ENCODE results near the gene GJB3.
"Not testable (repeated sequence)": the region's sequence is repeated elsewhere in the genome, so short reads cannot be mapped to it uniquely, and the experiment has no call there.

The GJB3 gene

DNA sequence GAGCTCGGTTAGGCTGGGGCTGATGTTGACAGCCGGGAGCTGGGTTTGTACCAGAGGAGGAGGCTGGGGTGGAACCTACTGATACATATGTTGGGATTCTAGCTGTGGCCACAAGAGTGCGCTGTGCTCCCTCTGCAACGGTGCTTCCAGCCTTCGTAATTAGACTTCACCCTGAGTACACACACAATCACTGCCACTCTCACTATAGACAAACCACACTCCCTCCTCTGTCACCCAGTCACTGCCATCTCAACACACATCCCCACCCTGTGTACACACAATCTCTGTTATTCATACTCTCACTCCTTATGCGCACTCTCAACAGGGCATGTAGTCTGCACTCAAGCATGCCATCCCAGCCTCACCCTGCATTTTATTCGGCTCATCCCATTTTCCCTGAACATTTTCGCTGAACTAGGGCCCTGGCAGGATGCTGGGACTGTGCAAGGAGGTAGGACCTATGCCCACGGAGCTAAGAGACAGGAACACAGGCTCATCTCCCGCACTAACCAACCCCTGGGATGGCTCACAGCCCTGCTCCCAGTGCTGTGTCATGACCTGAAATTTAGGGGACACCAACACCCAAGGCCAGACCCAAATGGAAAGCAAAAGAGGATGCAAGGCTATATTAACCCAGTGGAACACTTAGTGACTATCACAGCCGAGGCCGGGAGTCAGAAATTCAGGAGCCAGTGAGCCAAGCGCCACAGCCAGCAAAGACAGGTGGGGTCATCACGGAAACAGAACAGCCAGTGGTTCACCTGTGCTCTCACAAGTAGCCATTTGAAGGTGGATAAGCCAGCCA, 5.7 kb downstream of the GJB3 start:
- peak; percentile 87 for DNase-seq

GRCh38 chr1:34787461-34788420, 6.7 kb downstream of the GJB3 start:
- no peak for DNase-seq

- no peak for DNase-seq
These were observed 10.0 kb downstream of the GJB3 start for GRCh38 chr1:34790985-34791384.

DNA sequence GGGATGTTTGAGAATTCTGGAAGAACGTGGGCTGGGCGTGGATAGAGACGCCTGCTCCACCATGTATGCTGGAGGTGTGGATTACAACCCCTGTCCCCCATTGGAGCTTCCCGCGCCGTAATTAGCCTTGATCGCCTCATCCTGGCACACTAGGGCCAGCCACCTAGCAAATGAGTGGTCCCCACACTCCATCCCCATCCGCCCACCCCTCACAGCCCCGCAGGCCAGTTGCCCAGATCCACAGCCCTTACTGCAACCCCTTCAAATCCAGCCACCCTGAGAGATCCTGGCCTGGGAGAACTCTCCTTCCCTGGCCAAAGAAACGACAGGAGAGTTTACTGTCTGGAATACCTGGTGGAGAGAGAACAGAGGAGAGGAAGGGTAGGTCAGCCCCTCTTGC, 11.4 kb downstream of the GJB3 start:
- DNase-seq, result no peak

GRCh38 chr1:34792868-34793727, 12.1 kb downstream of the GJB3 start, which contains the start of gene GJA4:
GJA4 (plus strand) TSS chr1:34792999; CDS start chr1:34794214, 1,215 bp downstream.
- DNase-seq, result no peak

DNA sequence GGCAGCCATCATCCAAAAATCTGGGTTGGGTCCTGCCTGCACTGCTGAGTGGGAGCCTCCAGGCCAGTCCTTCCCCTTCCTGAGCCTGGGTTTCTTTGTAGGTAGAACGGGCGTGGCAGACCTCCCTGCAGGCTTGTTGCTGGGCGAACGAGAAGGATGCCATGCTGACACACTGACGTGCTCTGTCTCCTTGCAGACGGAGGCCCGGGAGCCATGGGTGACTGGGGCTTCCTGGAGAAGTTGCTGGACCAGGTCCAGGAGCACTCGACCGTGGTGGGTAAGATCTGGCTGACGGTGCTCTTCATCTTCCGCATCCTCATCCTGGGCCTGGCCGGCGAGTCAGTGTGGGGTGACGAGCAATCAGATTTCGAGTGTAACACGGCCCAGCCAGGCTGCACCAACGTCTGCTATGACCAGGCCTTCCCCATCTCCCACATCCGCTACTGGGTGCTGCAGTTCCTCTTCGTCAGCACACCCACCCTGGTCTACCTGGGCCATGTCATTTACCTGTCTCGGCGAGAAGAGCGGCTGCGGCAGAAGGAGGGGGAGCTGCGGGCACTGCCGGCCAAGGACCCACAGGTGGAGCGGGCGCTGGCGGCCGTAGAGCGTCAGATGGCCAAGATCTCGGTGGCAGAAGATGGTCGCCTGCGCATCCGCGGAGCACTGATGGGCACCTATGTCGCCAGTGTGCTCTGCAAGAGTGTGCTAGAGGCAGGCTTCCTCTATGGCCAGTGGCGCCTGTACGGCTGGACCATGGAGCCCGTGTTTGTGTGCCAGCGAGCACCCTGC, 13.2 kb downstream of the GJB3 start:
- no peak for DNase-seq

- DNase-seq, result no peak
These were observed 13.8 kb downstream of the GJB3 start for GRCh38 chr1:34794790-34795180.

- no peak for DNase-seq
These were observed 14.9 kb downstream of the GJB3 start for GRCh38 chr1:34795916-34796315.

- no peak for DNase-seq
These were observed 16.0 kb downstream of the GJB3 start for GRCh38 chr1:34796990-34797389.

DNA sequence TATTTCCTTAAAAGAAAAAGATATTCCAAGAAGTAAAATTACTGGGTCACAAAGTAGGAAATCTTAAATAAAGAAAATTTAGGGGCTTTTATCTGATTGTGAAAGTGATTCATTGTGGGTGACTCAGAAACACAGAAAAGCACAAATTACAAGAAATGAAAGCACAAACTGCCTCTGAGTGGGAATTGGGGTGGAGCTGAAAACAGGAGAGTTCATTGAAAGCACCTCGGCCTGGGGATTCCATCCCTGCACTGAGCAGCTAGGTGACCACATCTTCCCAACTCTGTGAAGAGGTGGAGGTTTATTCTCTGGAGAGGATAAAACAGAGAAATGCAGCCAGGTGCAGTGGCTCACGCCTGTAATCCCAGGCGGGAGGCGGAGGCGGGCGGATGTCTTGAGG, 19.2 kb downstream of the GJB3 start:
- DNase-seq, result no peak

GRCh38 chr1:34803770-34804169, 22.8 kb downstream of the GJB3 start:
- no peak for DNase-seq

- DNase-seq, result no peak
These were observed 25.4 kb downstream of the GJB3 start for GRCh38 chr1:34806396-34806795.

GRCh38 chr1:34808051-34808810, 27.2 kb downstream of the GJB3 start:
- DNase-seq, result peak; percentile 10

DNA sequence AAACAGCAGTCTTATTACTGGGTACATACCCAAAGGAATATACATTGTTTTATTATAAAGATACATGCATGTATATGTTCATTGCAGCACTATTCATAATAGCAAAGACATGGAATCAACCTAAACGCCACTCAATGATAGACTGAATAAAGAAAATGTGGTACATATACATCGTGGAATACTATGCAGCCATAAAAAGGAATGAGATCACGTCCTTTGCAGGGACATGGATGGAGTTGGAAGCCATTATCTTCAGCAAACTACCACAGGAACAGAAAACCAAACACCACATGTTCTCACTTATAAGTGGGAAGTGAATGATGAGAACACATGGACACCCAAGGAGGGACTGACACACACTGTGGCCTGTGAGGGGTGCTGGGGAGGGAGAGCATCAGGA, 29.8 kb downstream of the GJB3 start:
- DNase-seq, result not testable (repeated sequence)

DNA sequence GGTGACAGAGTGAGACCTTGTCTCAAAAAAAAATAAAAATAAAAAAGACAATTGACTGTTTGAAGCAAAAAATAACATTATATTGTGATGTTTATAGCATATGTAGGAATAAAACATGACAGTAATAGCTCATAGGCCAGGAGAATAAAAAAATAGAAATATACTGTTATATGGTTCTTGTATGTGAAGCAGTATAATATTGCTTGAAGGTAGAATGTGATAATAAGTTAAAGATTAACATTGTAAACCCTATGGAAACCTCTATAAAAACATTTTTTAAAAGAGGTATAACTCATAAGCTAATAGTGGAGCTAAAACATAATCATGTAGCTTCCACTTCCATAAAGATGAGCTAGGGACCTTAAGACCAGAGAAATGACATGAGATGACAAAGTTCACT, 35.3 kb downstream of the GJB3 start:
- no peak for DNase-seq

DNA sequence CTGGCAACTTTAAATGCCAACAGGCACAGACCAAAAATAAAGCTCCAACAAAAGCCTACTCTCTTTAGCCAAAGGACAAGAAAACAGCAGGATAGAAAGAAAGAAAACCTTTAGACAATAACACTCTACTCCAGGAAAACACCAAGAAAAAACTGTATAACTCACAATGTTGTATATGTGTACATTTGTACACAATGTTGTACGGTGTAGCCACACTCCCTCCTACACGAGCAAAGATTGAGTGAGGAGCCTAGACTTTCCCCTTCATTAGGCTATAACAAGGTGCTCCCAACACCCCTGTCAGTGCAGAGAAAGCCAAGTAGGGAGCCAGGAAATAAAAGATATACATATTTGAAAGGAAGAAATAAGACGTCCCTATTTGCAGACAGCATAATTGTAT, 35.8 kb downstream of the GJB3 start:
- no peak for DNase-seq

DNA sequence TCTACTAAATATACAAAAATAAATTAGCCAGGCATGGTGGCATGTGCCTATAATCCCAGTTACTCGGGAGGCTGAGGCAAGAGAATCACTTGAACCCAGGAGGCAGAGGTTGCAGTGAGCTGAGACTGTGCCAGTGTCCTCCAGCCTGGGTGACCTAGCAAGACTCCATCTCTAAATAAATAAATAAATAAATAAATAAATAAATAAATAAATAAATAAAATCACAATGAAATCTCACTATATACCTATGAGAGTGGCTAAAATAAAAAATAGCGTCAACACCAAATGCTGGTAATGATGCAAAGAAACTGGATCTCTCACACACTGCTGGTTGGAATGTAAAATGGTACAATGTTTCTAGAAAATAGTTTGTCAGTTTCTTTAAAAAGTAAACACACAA, 37.8 kb downstream of the GJB3 start:
- DNase-seq, result not testable (repeated sequence)

GRCh38 chr1:34822202-34822601, 41.2 kb downstream of the GJB3 start:
- DNase-seq, result no peak

DNA sequence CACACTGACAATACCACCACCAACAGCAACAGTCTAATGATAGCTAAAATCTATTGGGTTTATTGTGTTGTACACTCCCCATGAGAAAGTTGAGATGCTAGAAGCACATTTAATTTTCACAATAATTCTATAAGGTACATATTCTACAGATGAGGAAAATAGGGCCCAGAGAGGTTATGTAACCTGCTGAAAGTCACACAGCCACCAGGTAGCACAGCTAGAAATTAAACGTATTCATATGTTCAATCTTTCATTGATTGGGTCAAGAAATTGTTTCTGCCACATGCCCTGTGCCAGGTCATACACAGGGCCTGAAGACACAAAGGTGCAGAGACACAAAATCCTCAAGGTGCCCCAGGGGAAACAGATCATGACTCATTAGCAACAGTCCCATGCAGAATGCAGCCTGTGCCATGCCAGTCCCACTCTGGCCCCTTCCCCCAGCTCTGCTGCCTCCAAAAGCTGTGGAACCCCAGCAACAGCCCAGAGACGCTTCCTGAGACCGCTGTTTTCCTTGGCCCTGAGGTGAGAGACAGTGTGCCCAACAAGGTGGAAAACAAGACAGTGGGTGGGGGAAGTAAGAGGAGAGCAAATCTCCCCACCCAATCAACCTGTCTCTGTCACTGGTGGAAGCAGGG, 43.9 kb downstream of the GJB3 start:
- no peak for DNase-seq

GRCh38 chr1:34825455-34826091, 44.6 kb downstream of the GJB3 start:
- no peak for DNase-seq
